Measurements from ENCODE around the gene TMEFF2.

GRCh38 chr2:191947235-191947634 lies 247.5 kb downstream of the TMEFF2 start:
- TF ChIP-seq RXRA (IDR thresholded peaks at IDR 0.05; ENCODE audit: borderline replicate concordance, low read depth), result no peak
- no peak for TF ChIP-seq SIN3A (IDR thresholded peaks at IDR 0.05; ENCODE audit: borderline replicate concordance, low read depth, low read length)
- no peak for TF ChIP-seq CTCF (IDR thresholded peaks at IDR 0.05)
- TF ChIP-seq FOSL2 (IDR thresholded peaks at IDR 0.05; ENCODE audit: borderline replicate concordance, low read depth), result no peak
- TF ChIP-seq ELF1 (IDR thresholded peaks at IDR 0.05), result no peak
- no peak for TF ChIP-seq MXI1 (IDR thresholded peaks at IDR 0.05; ENCODE audit: low read depth, low read length)
- TF ChIP-seq USF1 (IDR thresholded peaks at IDR 0.05; ENCODE audit: borderline replicate concordance, low read depth), result no peak
